Activated naive CD4-positive, alpha-beta T cell treated with Interleukin-2 at 50 U/mL for 16 hours (primary cell): ENCODE data around the gene PACS1.

ENCODE experiments used
- DNase-seq: peaks from one replicate; pipeline ENCODE4 v3.0.0-alpha.2; 2020

Gene PACS1

DNA sequence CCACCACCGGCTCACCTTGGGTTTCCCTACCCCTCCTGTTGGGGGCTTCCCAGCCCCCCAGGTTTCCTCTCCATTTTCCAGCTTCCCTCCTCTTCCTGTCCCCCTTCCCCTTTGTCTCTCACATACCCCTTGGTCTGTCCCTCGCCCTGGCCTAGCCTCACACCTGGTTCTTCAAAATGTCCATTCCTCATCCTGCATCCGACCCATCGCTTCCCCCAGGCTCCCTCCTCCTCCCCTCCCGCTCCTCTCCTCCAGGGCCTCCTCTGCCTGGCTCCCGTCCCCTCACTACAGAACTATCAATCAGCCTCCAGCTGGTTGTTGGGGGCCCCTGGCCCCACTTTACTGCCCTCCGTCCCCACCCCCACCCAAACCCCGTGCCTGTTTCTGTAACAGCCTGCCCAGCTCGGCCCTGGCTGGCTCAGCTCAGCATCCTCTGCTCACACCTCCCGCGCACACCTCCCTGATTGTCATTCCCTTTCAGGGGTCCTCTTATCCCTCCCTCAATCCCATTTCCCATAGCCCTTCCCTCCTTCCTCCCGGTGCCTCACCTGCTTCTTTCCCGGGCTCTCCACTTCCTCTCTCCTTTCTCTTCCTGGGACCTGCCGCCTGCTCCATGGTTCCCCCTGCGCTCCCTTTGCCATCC is 209.1 kb downstream of the PACS1 start:
- no peak for DNase-seq

DNA sequence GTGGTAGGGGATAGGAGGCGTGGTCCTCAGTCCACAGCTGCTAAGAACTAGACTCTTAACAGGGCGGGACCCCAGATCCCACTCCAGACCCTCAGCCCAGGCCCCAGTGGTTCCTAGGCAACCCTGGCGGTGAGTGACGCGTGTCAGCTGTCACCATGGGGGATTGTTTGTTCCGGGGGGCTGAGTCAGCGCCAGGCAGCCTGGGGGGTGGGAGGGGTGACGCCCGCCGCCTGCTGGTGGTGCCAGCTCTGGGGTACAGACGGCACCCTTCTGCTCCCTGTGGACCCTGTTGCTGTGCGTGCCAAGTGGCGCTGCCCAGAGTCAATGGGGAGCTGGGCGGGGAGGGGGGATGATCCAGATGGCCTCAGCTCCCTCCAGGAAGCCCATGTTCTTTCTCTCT is 210.4 kb downstream of the PACS1 start:
- DNase-seq: no peak

DNA sequence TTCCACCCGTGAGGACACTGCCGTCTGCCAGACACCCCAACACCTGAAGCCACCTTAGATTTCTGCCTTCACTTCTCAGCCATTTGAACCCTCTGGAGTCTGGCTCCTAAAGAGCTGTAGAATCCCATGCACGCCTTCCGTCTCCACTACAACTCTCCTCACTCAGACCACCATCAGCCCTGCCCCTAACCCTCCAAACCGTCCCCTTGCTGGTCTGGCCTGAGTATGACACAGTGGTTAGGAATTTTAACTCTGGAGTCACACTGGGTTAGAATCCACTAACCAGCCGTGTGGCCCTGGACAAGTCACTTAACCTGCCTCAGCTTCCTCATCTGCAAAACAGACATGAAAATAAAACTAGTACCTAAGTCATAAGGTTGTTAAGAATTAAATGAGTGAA is 210.9 kb downstream of the PACS1 start:
- DNase-seq: no peak

DNA sequence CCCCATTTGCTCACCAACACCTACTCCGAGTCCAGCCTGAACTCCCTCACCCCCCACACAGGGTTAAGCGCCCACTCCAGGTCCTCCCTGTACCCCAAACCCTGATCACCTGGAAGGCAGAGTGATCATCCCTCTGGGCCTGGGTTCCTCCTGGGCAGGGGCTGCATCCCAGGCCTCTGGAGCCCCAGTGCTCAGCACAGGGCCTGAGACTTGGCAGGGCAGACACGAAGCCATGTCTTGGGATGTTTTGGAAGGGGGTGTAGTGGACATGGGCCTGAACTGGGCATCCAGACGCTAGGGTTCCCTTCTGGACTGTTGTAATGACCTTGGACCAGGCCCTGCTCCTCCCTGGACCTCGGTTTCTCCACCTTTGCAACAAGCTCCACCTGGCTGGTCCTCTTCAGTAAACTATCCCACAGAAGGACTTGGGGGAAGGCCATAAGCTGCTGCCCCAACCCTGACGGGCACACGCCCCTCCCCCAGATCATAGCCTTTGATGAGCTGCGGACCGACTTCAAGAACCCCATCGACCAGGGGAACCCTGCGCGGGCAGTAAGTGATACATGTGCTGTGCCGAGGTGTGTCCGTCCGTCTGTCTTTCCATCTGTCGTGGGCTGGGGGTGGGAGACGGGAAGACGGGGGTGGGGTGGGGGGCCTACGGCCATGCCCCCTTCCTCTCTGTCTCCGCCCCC is 211.8 kb downstream of the PACS1 start:
- no peak for DNase-seq

DNA sequence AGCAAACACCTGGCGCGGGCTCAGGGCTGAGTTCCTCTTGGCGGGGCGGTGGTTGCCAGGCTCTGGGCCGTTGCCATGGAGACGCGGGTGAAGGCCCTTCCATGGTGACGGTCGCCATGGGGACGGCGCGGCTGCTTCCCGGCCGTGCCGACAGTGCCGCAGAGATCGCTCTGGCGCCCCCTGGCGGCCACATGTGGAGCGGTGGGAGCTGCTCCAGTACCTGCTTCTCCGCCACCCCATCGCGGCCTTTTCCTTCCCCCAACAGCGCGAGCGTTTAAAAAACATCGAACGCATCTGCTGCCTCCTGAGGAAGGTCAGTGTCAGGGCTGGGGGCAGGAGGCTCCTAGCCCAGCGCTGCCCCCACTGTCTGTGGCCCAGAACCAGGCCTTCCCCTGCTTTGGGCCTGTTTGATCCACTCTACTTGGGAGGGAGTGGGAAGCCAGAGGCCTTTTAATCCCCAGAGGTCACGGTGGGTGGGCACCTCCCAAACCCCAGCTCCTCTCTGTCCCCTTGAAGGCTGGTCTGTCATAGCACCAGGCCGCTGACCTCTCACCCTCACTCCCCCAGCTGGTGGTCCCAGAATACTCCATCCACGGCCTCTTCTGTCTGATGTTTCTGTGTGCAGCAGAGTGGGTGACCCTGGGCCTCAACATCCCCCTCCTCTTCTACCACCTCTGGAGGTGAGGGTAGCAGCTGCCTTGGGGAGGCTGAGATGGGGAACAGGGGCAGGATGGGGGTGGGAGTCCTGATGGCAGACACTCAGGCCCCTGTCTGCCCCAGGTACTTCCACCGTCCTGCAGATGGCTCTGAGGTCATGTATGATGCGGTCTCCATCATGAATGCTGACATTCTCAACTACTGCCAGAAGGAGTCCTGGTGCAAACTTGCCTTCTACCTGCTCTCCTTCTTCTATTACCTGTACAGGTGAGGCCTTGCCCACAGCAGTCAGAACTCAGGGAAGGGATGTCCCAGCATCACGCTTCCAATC is 212.7 kb downstream of the PACS1 start:
- DNase-seq: peak; percentile 98

DNA sequence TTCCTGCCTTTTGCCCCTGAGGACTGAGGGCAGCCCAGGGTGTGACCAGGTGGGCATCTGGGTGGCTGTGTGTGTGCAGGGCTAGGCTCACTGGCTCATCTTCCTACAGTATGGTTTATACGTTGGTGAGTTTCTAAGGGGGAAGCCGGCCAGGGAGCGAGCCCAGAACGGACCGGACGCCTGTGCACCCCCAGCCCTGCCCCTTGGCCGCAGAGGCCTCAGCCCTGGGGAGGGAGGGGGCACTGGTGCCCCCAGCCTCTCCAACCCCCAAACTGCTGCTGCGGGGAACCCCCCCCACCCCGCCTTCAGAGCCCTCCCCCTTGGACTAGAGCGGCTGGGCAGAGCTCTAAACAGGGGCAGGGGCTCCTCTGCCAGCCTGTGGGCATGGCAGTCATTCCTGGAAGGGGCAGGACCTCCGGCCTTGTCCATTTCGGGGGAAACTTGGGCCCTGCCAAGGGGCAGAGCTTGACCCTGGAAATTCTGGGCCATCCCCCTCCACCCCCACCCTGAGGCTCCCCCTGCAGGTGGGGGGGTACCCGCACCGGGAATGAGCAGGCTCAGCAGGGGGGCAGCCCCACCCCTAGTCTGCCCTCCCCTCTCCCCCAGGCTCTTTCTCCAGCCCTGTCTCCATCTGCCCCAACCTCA is 213.5 kb downstream of the PACS1 start:
- DNase-seq: no peak

DNA sequence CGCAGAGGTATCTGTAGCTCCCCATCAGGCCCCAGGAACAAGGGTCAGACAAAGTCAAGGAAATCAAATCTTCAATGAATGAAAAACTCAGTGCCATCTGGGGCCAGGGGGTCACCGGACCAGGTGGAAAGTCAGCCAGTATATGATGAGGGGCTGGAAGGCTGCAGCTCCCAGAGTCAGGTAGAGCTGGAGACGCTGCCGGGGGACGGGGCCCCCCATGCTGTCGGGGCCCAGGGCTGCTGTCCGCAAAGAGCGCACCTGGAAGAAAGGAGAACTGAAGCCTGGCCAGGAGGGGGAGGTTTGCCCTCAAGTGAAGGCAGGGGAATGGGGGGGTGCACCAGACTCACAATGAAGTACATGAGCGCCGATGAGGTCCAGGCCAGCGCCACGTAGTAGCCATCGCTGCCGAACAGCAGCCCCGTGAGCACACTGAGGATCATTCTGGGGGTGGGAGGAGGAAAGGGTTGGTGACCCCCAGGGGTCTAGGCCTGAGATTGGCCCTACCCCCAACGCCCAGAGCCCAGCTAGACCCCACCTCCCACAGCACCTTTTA is 214.5 kb downstream of the PACS1 start:
- DNase-seq: no peak

DNA sequence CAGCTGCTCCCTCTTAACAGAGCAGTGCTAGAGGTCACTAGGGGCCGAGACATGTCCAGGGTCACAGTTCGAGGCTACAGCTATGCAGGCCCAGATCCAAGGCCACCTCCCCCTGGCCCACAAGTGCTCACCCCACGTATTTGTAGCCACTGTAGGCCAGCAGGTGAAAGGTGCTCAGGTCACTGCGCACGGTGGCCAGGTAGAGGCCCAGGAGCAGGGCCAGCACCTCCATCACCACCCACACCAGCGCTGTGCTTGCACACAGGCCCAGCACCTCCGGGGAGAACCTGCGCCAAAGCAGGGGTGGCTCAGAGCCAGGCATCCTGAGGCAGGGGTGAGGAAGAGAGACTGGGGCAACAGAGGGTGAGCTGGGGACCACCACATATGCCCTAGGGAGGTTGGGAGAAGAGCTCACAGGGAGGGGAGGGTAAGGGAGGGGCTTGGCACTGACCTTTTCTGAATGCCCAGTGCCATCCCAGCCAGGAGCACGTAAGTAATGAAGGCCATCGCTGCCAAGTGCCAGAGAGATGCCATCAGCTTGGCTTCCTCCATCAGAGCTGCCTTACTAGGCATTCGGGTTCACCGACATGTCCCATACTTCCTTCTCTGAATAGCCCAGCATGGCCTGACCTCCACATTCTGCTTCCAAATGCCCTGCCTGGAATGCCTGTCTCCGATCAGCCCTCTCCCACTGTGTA is 215.3 kb downstream of the PACS1 start:
- no peak for DNase-seq

DNA sequence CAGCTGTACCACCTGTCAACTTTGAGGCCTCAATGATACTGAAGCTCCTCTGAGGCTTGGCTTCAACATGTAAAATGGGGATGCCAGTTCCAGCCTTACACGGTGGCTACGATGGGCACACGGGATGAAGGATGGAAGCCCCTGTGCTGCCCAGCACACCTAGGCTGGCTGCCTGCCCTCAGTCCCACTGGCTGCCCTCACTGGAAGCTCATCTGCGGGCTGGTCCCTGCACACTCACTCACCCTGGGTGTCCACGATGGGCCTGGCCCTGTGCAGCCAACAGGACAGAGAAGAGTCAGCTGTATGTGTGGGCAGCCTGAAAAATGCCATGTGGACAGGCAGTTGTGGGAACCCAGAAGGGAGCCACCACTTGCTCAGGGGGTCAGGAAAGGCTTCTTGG is 216.6 kb downstream of the PACS1 start:
- no peak for DNase-seq

DNA sequence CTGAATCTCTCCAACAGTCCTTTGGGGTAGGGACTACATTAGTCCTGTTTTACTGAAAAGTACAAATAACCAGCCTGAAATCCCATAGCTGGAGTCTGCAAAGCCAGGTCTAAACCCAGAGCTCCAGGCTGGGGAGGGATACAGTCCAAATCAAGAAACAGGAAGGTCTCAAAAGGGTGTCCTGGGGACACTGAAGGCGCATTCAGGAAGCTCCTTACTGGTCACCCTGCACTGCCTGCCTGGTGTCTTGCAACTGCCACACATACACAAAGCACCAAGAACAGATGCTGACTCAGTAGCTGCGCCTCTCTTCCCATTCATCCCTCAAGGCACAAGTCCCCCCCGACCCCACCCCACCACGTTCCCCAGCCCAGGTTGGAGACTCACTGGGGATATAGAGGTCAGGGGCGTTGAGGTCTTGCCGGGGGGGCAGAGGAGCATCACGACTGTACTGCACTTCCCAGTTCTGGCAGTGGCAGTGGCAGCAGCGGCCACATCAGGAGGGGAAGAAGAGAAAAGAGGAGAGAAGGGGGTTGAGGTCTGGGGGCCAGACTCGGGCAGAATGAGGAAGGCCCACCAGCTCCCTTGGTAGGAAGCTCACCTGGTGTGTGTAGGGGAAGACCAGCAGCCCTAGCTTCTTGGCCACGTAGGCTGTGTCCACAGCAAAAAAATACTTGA is 217.3 kb downstream of the PACS1 start:
- no peak for DNase-seq

DNA sequence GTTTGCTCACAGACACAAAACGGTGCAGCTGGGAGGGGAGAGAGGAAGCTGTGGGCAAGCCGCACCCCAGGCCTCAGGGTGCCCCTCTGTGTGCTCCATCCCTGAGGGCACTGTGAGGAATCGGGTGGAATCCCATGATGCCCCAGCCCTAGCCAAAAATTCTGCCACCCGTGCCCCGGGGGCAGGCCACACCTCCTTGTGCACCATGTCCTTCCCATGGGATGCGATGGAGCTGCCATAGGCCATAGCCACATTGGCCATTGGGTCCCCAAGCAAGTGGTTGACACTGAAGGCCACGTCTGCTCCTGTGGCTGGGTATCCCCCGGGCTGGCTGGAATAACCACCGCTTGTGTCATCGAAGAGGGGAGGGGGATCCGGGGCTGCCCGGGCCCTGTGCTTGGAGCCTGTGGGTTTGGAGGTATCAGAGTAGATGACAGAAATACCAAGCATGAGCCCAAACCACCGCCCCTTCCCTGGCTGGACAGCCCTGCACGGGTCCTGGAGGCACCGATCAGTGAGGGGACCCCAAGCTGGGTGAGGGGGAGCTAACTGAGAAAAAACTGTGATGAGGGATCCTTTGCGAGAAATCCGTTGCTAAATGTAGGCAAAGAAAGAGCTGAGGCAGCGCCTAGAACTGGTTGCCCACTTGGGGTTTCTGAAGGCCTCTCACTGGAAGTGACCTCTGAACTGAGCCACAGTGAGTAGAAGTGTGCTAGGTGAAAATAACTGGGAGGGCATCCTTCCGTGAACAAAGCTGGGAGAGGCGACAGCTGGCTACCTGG is 218.0 kb downstream of the PACS1 start:
- no peak for DNase-seq

DNA sequence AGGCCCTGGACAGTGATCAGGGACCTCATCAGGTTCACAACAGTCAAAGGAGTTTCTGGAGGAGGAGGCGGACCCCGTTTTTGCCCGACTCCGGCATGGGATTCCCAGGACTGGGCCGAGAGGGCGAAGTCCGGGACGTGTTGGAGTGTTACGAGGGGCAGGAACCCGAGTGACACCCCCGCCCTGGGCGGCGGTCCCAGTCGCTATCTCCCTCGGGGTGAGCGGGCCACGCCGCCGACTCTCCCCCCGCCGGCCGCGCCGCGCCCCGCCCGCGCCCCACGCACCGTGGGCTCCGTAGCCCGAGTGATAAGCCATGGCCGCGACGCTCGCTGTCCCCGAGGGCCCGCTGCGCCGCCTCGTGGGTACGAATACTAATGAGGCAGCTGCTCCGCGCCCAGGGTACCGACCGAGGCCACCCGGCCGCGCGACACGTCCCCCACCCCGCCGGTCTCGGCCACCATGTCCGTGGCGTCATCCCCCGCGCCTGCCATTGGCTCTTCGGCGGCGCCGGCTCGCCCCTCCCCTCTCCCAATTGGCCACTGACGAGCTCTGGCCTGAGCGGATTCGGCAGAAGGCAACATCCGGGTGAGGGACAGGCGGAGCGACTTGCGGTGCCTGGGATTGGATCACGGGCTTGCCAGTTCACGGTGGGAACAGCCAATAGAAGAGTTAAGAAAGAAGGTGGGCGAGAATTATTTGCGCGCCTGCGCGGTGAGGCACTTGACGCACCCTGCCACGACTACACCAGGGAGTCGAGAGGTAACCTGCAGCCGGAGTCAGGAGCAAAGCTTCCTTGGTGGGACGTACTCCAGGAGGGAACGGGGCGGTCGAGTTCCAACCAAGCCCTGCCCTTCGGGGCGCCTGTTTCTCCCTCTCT is 218.8 kb downstream of the PACS1 start, which contains the start of gene YIF1A:
Gene YIF1A (minus strand): TSS at position 473 of the 877 bp plus-strand sequence. CDS start 158 bp downstream, at position 315.
- peak; percentile 99 for DNase-seq

DNA sequence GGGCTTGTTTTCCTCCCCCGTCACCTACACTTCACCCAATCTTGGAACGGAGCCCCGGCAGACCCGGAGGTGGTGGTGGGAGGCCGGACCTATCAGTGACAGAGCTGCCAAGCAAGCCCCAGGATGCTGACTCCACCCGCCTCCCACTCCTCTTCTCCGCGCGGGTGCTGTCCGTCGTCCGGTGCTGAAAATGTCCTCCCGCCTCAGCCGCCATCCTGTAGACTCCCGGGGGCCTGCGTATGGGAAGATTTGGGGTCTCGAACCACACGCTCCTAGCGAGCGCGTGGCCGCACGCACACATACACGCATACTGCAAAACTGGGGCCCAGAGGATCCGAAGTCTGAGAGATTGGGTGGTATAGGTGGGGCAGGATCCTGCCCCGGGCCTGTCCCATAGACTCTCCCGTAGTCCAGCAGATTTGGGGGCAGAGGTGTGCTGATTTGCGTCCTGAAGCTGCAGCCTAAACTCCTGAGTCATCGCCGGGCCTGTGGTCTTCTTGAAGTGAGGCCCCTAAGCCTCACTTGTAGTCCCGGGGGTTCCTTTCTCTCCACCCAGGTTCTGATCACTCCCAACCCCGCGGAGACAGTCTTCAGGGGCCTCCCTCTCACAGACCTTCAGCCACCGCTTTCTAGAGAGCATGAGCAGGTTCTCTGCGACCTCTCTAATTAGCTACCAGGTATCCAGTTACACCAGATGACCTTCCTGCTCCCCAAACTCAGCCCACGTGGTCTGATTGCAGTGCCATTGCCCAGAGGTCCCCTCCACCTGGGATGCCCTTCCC is 219.7 kb downstream of the PACS1 start:
- DNase-seq: peak; percentile 88

DNA sequence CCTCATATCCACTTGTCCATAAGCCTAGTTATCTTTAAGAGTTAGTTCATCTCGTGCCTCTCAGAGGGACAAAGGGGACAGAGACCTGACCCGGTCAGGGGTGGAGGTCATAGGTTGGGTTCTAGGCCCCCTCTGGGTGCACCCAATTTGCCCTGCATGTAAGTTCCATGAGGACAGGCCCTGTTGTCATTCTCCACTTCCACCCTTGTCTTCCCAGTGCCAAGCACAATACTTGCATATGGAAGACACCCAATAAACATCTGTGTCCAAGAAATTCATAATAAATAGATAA is 220.2 kb downstream of the PACS1 start:
- no peak for DNase-seq

DNA sequence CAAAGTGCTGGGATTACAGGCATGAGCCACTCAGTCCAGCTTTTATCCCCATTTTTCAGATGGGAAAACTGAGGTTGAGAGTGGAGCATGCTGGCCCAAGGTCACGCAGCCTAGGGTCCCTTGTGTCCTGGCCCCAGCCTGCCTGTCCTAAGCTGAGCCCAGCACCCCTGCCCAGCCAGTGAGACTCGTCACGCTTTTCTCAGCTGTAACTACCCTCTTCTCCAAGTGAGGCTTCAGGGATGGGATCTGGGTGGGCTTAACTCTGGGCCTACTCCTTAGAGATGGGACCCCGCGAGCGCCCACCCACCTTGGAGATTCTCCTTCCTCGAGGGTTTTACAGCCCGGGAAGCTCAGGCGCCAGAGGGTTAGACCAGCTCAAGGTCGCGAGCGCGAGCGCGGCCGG is 221.2 kb downstream of the PACS1 start:
- DNase-seq: no peak

DNA sequence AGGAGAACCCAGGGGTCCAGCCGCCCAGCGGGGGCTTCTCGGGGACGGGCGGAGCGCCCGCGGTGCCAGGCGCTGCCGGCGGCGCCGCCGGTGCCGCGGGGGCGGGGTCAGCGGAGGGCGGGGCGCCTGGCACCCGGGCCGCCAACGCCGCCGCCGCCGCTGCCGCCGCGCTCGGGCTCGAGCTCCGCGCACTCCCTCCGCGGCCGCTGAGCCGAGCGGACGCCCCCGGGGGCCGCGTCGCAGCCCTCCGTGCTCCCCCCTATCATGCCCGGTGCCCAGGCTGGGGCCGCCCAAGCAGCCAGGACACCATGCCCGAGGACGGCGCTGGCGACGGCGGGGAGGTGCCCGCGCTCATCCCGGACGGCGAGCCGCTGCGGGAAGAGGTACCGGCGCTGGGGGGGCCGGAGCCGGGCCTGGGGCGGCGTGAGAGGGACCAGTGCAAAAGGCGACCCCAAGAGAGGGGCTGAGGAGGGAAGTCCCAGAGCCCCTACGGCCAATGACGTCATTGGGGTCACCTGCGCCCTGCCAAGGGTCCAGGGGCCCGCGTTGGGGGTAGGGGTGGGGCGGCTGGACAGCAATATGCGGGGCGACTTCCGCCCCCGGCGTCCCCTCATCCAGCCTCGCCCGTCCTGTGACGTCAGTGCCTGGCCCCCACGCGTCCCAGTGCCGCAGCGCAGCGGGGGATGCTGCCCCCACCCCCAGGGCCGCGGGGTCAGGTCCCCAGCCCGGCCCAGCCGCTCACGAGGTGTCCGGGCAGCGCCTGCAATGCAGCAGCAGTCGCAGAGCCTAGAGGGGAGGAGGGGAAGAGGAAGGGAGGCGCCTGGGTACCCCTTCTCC is 221.9 kb downstream of the PACS1 start, which contains the start of gene TMEM151A:
Gene TMEM151A (plus strand): TSS at position 189 of the 837 bp plus-strand sequence. CDS start 120 bp downstream, at position 309.
- peak; percentile 34 for DNase-seq

DNA sequence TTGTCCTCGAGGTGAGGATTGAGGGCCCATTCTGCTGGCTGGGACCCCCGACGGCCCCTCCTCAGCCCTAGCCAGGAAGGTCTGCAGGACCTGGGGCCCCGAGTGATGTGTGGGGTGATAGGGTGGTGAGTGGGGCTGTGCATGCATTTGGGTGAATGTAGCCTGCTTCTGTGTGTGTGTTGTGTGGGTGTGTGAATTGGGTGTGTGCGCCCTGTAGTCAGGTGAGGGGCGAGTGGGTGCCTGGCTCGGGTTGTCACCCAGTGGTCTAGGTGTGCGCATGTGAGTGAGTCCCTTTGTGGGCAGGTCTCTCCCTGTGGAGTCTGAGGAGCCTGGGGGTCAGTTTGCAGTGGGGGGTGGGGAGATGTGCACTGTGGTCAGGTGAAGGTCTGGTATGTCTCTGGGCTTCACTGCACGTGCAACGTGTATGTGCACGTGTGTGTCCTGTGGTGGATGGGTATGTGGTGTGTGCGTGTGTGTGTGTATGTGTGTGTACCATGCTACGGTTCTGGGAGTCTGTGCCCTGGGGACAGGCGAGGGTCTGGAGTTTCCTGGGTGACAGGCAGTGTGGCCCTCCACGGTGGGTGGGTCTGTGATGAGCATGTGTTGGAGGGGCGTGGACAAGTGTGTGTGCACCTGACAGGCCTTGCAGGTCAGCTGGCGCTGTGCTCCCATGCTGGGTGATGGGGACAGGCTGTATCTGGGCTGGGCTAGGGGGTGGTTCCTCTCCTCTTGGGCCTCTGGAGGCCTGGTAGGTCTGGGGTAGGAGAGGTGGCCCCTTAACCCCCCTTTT is 222.7 kb downstream of the PACS1 start:
- DNase-seq: no peak
